K562 (cell line): ENCODE measurements around the gene KMT2A. TPM values are rescaled to one million over a fixed set of nuclear protein-coding genes. Genes with fewer than 3 reads are reported as not detected.
"Not testable (repeated sequence)": the region's sequence is repeated elsewhere in the genome, so short reads cannot be mapped to it uniquely, and the experiment has no call there.

Source experiments
- ATAC-seq: fragments of 200-7000 bp; cut with Tn5 transposase; 3 replicates; pipeline ENCODE4 v1.9.1; 2020; ENCODE audit warnings: moderate library complexity
- BruUV-seq: library from RNA; stranded (reverse); fragments of 400-500 nt; replicated peaks from 2 replicates; lab custom pipeline; 2021; lab: Mats Ljungman, UMichigan
- CTCF ChIA-PET: fragments of 300-600 bp; formaldehyde crosslinking; extraction: SDS; loops from one replicate; lab custom pipeline; 2021; ENCODE audit warnings: low intra/inter-chr PET ratio; lab: Yijun Ruan, JAX
- POLR2A ChIA-PET: fragments of 300-600, 350-650 bp; sonication (Branson Sonifier 250); formaldehyde crosslinking; extraction: SDS; loops from one replicate; lab custom pipeline; 2021; ENCODE audit warnings: antibody characterized with exemption, inconsistent platforms; lab: Yijun Ruan, JAX
- DNase-seq, 4 experiments: peaks; one replicate each; pipeline versions ENCODE4 v3.0.0 to v3.0.0-alpha.2; 2011 to 2018; ENCODE audit warnings: low spot score in 3 of 4, mixed read lengths in 3 of 4; ENCODE audit errors: extremely low read depth in 1 of 4
- FAIRE-seq: peaks from 2 replicates; lab custom pipeline; 2011; peaks lifted over from hg19 to GRCh38; lab: Jason Lieb, UNC
- H2AFZ ChIP-seq: 2 replicates; pipeline ENCODE4 v1.6.0; 2011; ENCODE audit warnings: low read depth, low read length, control low read depth, inconsistent platforms
- H3K27ac ChIP-seq: fragments of 200-600 bp; 3 replicates; pipeline ENCODE4 v1.8.0; 2011; ENCODE audit warnings: low read depth, mild to moderate bottlenecking, control low read depth, inconsistent platforms, low read length, moderate library complexity, mixed read lengths; ENCODE audit errors: extremely low read depth
- H3K27me3 ChIP-seq, 2 experiments: fragments of 300-600 bp in 1 of 2; 2 replicates in 1 of 2; 3 replicates in 1 of 2; pipeline versions ENCODE4 v1.6.0 to v1.8.0; 2011; ENCODE audit warnings: inconsistent platforms in 2 of 2, low read length in 2 of 2, mild to moderate bottlenecking in 1 of 2, mixed read lengths in 1 of 2, moderate library complexity in 1 of 2; ENCODE audit not compliant: control insufficient read depth in 2 of 2, insufficient read depth in 2 of 2
- H3K36me3 ChIP-seq: fragments of 300-600 bp; 3 replicates; pipeline ENCODE4 v1.8.0; 2011; ENCODE audit warnings: mild to moderate bottlenecking, low read length, inconsistent platforms; ENCODE audit not compliant: control insufficient read depth, insufficient read depth
- H3K4me1 ChIP-seq, 2 experiments: fragments of 200-600 bp in 1 of 2; replicated peaks in 1 of 2; 2 replicates in 1 of 2; 3 replicates in 1 of 2; pipeline versions ENCODE4 v1.5.1 to v1.8.0; 2011; ENCODE audit warnings: inconsistent platforms in 2 of 2, low read length in 2 of 2, mild to moderate bottlenecking in 1 of 2, mixed read lengths in 1 of 2, moderate library complexity in 1 of 2; ENCODE audit not compliant: control insufficient read depth in 2 of 2, insufficient read depth in 2 of 2
- H3K4me2 ChIP-seq: 2 replicates; pipeline ENCODE4 v1.6.1; 2011; ENCODE audit warnings: low read length, control low read depth, inconsistent platforms, mixed read lengths; ENCODE audit not compliant: insufficient read depth
- H3K4me3 ChIP-seq: fragments of 200-600 bp; sonication (generic), shearing (Covaris generic); 2 replicates; pipeline ENCODE4 v1.5.1; 2016; ENCODE audit warnings: control low read depth, inconsistent platforms
- H3K79me2 ChIP-seq: fragments of 200-600 bp; 3 replicates; pipeline ENCODE4 v1.8.0; 2011; ENCODE audit warnings: low read length, inconsistent platforms; ENCODE audit not compliant: control insufficient read depth, insufficient read depth
- H3K9ac ChIP-seq, 2 experiments: 2 replicates each; pipeline versions ENCODE4 v1.6.0 to v1.6.1; 2011; ENCODE audit warnings: low read depth in 2 of 2, low read length in 2 of 2, control low read depth in 1 of 2, inconsistent platforms in 1 of 2, mild to moderate bottlenecking in 1 of 2, mixed read lengths in 1 of 2; ENCODE audit not compliant: insufficient read depth in 1 of 2
- H3K9me1 ChIP-seq: one replicate; pipeline ENCODE4 v1.6.0; 2011; ENCODE audit warnings: inconsistent platforms, mild to moderate bottlenecking, low read length, moderate library complexity; ENCODE audit not compliant: control insufficient read depth, insufficient read depth
- H3K9me3 ChIP-seq: replicated peaks from 2 replicates; pipeline ENCODE4 v1.5.1; 2011; ENCODE audit warnings: low read depth, low read length, inconsistent platforms; ENCODE audit not compliant: control insufficient read depth, insufficient read depth
- H4K20me1 ChIP-seq: replicated peaks from 2 replicates; pipeline ENCODE4 v1.6.1; 2011; ENCODE audit warnings: low read length, inconsistent platforms, mixed read lengths; ENCODE audit not compliant: control insufficient read depth, insufficient read depth
- C11orf30 ChIP-seq: fragments of 450-650 bp; IDR thresholded peaks from 2 replicates; pipeline ENCODE4 v1.6.1; 2016; ENCODE audit warnings: low read depth, mild to moderate bottlenecking
- GABPA ChIP-seq: fragments of 200-800 bp; sonication (Bioruptor generic); conservative IDR thresholded peaks from 2 replicates; pipeline ENCODE4 v1.6.1; 2016; ENCODE audit warnings: low read depth, missing genetic modification characterization, missing compliant biosample characterization
- MAFF ChIP-seq: IDR thresholded peaks from 2 replicates; pipeline ENCODE4 v1.6.1; 2012; ENCODE audit warnings: low read length, improper control_type of control experiment
- RBM25 ChIP-seq: fragments of 200-400 bp; formaldehyde crosslinking; IDR thresholded peaks from 2 replicates; pipeline ENCODE4 v1.6.1; 2018; ENCODE audit warnings: low read length, low read depth, moderate library complexity; ENCODE audit not compliant: severe bottlenecking
- SMARCE1 ChIP-seq: fragments of 450-650 bp; IDR thresholded peaks from 2 replicates; pipeline ENCODE4 v1.7.1; 2016; ENCODE audit warnings: mild to moderate bottlenecking
- SREBF1 ChIP-seq: fragments of 150-350 bp; IDR thresholded peaks from 2 replicates; pipeline ENCODE4 v1.6.1; 2014; ENCODE audit warnings: antibody characterized with exemption, low read depth, low read length, borderline replicate concordance
- ZNF134 ChIP-seq: fragments of 250-450 bp; sonication (Bioruptor Pico); conservative IDR thresholded peaks from 2 replicates; pipeline ENCODE4 v1.4.0; 2020
- ZNF146 ChIP-seq: IDR thresholded peaks from one replicate; pipeline ENCODE4 v1.6.1; 2018; ENCODE audit warnings: missing compliant biosample characterization; ENCODE audit not compliant: unreplicated experiment
- ZNF316 ChIP-seq: fragments of 450-650 bp; IDR thresholded peaks from 2 replicates; pipeline ENCODE4 v1.6.1; 2016
- WGBS: fragments of 100-300 bp; shearing (Covaris generic); methylation state at CpG from one replicate; pipeline ENCODE4 v1.1.6; 2016; ENCODE audit warnings: low coverage, mixed read lengths; ENCODE audit not compliant: insufficient coverage; ENCODE audit errors: missing lambda C conversion rate; 5-methylcytosine and 5-hydroxymethylcytosine counted together
- in situ Hi-C: fragments of 300-500 bp; cut with MboI; formaldehyde crosslinking; loops from 4 replicates; pipeline ENCODE4 v1.15.0; 2018; ENCODE audit warnings: inconsistent platforms, mixed read lengths
- intact Hi-C: fragments of 100-400 bp; cut with micrococcal nuclease; formaldehyde crosslinking; loops from 2 replicates; pipeline ENCODE4 v1.14.2; 2022
- polyA plus RNA-seq, 8 experiments: library from polyadenylated mRNA; depleted of rRNA in 4 of 8; stranded (reverse) in 5 of 8; unstranded in 3 of 8; fragments of >200 nt; fragmentation: Nextera tagmentation in 2 of 8; fragmentation: Illumina TruSeq in 1 of 8; extraction: Ambion mirVana in 2 of 8; extraction: Trizol in 1 of 8; gene quantifications; 2 replicates each; pipeline versions ENCODE4 v1.2.1 to v1.2.3, GENCODE V29; 2011 to 2014; ENCODE audit warnings: inconsistent platforms in 1 of 8, missing spikeins in 1 of 8
- total RNA-seq, 7 experiments: library from RNA; depleted of rRNA in 6 of 7; stranded (reverse); fragments of >200 nt in 6 of 7; fragmentation: Illumina TruSeq in 2 of 7; extraction: Trizol in 2 of 7; gene quantifications; 2 replicates each; pipeline versions ENCODE4 v1.2.1 to v1.2.3, GENCODE V29; 2011 to 2021; ENCODE audit warnings: low replicate concordance in 1 of 7

KMT2A gene
- total and polyA plus RNA-seq, 9 of the 15 experiments (the other 6 are each of a cell fraction or from before 2014, with no cell fraction given): 9.6 to 59.9 (median 32.6) TPM

- no peak for TF ChIP-seq ZNF134 (CRISPR knock-in tag)
Measured at GRCh38 chr11:118476676-118477075, 40.4 kb downstream of the KMT2A start (continued).

GRCh38 chr11:118481238-118481637 lies 44.9 kb downstream of the KMT2A start:
- POLR2A ChIA-PET, H3K9ac ChIP-seq, ATAC-seq, H4K20me1 ChIP-seq, H2AFZ ChIP-seq, H3K4me1 ChIP-seq, intact Hi-C loops, H3K9me1 ChIP-seq, FAIRE-seq, H3K4me2 ChIP-seq, H3K27ac ChIP-seq: not testable (repeated sequence)
- CTCF ChIA-PET: interaction anchor here (0.7 kb wide), 1 partner anchor 15 kb away, joined by 3 read pairs; no protein-coding TSS in a partner anchor
- peaks cover 89% of the 10 kb centered on the region for H3K36me3 ChIP-seq
- peak; percentile 80 for TF ChIP-seq ZNF146 (CRISPR knock-in tag)
- peak; percentile 6 for TF ChIP-seq RBM25
- TF ChIP-seq, all 486 proteins: peak for 2; not testable (repeated sequence) for 484
- H3K27me3 ChIP-seq, H3K4me3 ChIP-seq, BruUV-seq, H3K9me3 ChIP-seq, in situ Hi-C loops, DNase-seq, H3K79me2 ChIP-seq: not testable (repeated sequence)
- 94% methylated on average over 1 of the region's 1 CpG for WGBS

GRCh38 chr11:118484405-118484804 lies 48.1 kb downstream of the KMT2A start:
- 96% methylated on average over 3 of the region's 3 CpGs for WGBS
- POLR2A ChIA-PET: no interaction called here
- CTCF ChIA-PET: no interaction called here
- TF ChIP-seq SREBF1: no peak
- TF ChIP-seq ZNF316: peak; percentile 73; the same call in 1 of the 2 replicates
- TF ChIP-seq GABPA (tag): no peak
- peak; percentile 47; the same call in 1 of the 2 replicates for TF ChIP-seq MAFF
- TF ChIP-seq SMARCE1: no peak
- TF ChIP-seq C11orf30: peak; percentile 63
- TF ChIP-seq, all 486 proteins: peak for 3
- no peak overlapping the region for H3K9ac ChIP-seq
- H3K36me3 ChIP-seq: peaks cover 82% of the 10 kb centered on the region
- no peaks in the 10 kb centered on the region for H4K20me1 ChIP-seq
- no peak for DNase-seq
- H3K9me3 ChIP-seq: no peaks in the 10 kb centered on the region
- H3K27me3 ChIP-seq: no peaks in the 10 kb centered on the region
- FAIRE-seq: no peak
- no peak for ATAC-seq
- H3K4me3 ChIP-seq: no peak overlapping the region
- in situ Hi-C loops: no loop called here
- intact Hi-C loops: no loop called here
- no peaks in the 10 kb centered on the region for H3K4me1 ChIP-seq
- H3K79me2 ChIP-seq: no peaks in the 10 kb centered on the region
- no peaks in the 10 kb centered on the region for H3K9me1 ChIP-seq
- no peak overlapping the region for H3K27ac ChIP-seq
- H3K4me2 ChIP-seq: no peak overlapping the region
- BruUV-seq: no TSS peak
- H2AFZ ChIP-seq: no peak overlapping the region
